ENCODE measurements around the gene ELMO1.

The ELMO1 gene

GRCh38 chr7:36971515-36972139 lies 477.0 kb downstream of the ELMO1 start:
- no peak for DNase-seq (ENCODE audit: low spot score)

GRCh38 chr7:36970551-36971514 lies 477.8 kb downstream of the ELMO1 start:
- no peak for DNase-seq (ENCODE audit: low spot score)

DNA sequence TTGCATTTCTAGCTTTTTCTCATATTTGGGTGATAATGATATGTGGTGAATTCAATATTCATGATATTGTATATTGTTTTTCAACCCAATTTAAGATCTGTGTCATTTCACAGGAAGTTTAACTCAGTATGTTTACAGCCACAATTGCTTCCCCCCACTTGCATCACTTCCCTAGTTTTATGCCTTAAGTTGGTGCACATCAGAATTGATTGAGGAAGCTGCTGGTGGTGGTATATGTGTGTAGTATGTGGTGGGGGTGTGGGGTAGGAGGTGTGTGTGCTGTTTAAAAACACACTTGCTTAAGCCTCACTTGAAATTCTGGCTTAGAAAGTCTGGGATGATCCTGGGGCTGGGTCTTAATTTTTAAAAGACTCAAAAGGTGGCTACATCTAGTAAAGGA lies 479.3 kb downstream of the ELMO1 start:
- no peak for DNase-seq (ENCODE audit: low spot score)

GRCh38 chr7:36967387-36967786 lies 481.3 kb downstream of the ELMO1 start:
- peak; percentile 73 for DNase-seq (ENCODE audit: low spot score)

DNA sequence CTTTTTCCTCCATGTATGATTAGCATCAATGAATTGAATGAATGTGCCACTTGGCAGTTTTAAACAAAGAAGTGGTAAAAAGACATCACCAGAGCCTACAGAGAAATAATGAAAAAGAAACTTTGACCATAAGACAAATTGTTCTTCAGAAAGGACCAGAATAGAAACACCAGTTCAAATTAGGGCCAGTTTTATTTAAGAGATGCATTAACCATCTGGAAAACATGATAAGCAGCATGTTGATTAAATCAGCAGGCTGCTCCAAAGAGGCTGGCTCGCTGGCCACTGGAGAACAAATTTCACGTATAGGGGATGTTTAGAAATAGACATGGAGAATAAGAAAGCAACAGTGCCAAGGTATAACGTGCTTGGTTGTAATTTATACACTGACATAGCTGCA lies 482.0 kb downstream of the ELMO1 start:
- DNase-seq (ENCODE audit: low spot score), result no peak

DNA sequence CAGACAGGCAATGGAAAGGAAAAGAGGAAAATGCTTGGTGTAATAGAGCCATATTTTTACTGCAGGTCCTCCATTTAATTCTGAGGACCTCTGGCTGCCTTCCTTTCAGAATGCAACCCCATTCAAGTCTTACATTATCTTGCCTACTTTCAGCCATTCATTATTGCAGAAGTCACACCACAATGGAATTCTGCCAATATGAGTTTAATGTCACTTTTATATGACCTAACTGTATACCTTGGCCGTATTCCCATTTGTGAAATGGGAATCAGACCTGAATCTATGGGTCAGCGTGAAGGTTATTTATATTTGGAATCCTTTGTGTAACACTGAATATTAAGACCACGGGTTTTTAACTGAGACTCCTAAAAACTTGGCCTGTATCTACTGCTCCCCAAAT lies 482.6 kb downstream of the ELMO1 start:
- DNase-seq (ENCODE audit: low spot score), result no peak

DNA sequence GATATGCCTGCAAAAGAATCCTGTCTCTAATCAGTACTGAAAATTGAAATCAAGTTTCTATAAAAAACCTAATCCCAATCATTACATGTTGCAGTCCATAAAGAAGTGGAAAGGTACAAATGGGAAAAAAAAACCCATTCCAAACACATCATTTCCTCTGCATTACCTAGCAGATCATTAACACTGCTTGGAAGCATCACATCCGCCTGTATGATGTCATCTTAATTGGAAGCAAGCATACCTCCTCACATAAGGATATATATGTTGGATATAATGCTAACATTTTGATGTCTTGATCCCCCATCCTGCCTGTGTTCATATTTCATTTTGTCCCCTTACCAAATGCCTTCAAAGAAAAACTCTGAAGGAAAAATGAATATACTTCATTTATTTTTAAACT lies 483.0 kb downstream of the ELMO1 start:
- DNase-seq (ENCODE audit: low spot score), result no peak

GRCh38 chr7:36964297-36964696 lies 484.4 kb downstream of the ELMO1 start:
- DNase-seq (ENCODE audit: low spot score), result no peak

- DNase-seq (ENCODE audit: low spot score), result no peak
Observed at GRCh38 chr7:36962367-36962766, 486.3 kb downstream of the ELMO1 start.

DNA sequence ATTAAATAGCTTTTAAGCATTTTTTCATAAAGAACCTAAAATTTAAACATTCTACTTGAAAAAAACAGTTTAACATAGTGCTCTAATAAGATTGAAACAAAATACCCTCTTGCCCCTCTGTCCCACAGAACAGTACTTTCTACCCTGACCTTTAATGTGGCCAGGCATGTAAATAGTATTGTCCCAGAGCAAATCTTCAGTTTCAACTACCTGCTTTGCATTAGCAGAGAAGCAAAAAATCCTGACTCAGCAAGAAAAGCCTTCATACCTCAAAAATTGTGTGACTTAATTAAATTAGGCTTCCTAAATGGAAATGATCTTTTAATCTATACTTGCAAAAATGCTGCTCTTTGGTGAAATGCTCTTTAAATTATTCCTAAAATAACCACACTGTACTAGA lies 487.0 kb downstream of the ELMO1 start:
- DNase-seq (ENCODE audit: low spot score), result no peak

DNA sequence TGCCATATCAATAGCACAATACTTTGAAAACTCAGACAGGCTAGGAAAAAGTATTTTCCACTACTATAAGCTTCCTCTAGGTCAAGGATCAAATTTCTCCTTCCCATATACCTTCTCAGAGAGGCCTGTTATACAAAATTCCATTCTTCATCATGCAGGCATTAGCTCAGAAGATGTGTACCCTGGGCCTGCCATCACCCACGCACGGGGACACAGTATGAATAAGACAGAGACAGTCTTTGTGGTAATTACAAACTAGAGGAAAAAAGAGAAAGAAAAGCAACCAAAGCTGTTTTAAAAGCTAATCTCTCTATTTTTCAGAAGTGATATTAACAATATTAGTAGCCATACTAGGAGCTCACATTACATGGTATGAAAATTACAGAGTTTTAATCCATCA lies 487.6 kb downstream of the ELMO1 start:
- no peak for DNase-seq (ENCODE audit: low spot score)

DNA sequence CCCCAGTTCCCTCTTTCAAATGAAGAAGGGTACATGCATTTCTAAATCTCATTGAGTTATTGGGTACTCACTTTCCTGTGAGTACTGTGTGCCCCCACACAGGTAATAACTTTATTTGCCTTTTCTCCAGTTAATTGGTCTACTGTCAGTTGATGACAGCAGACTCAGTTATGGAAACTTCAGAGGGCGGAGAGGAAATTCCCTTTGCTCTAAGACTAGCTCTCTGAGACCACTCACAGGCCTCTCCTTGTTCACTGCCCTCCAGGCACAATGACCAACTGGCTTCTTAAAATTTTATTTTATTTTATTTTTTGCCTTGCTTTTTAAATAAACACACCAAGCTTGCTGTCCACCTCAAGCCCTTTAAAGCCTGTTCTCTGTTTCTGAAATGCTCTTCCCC lies 488.6 kb downstream of the ELMO1 start:
- no peak for DNase-seq (ENCODE audit: low spot score)

GRCh38 chr7:36958111-36958733 lies 490.4 kb downstream of the ELMO1 start:
- no peak for DNase-seq (ENCODE audit: low spot score)

DNA sequence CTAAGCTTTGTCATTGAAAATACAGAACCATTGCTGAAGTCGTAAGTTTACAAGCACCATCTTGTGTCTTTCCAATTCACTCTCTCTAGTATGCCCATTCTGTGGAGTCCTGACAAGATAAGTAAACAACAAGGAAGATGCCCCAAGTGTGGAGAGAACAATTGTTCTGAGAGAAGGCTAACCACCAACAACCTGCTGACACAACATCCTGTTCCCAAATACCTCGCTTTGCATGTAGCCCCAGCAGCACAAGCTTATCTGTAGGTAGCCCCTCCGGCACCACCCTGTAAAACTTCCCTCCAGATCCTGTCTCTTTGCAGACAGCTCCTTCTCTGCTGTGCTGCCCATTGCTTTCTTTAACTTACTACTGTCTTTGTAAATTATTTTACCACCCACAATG lies 491.0 kb downstream of the ELMO1 start:
- DNase-seq (ENCODE audit: low spot score), result no peak

- DNase-seq (ENCODE audit: low spot score), result no peak
Observed at GRCh38 chr7:36956814-36957213, 491.9 kb downstream of the ELMO1 start.

- DNase-seq (ENCODE audit: low spot score), result no peak
Observed at GRCh38 chr7:36955456-36956129, 493.1 kb downstream of the ELMO1 start.

DNA sequence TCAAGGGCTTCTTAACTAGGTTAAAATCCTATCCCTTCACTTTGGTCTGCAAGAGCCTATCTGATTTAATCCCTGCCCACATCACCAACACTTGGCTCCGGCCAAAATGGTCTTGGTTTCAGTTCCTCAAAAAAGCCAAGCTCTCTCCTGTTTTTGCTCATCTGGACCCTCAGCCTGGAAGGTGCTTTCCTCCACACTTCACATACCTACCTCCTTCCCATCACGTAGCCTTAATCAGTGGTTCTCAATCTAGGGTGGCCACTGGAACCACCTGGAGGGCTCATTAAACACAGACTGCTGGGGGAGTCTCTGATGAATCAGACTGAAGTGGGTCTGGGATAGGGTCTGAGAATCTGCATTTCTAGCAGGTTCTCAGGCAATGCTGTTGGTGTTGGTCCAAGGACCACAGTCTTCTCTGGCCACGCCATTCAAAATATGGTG lies 497.4 kb downstream of the ELMO1 start:
- no peak for DNase-seq (ENCODE audit: low spot score)

DNA sequence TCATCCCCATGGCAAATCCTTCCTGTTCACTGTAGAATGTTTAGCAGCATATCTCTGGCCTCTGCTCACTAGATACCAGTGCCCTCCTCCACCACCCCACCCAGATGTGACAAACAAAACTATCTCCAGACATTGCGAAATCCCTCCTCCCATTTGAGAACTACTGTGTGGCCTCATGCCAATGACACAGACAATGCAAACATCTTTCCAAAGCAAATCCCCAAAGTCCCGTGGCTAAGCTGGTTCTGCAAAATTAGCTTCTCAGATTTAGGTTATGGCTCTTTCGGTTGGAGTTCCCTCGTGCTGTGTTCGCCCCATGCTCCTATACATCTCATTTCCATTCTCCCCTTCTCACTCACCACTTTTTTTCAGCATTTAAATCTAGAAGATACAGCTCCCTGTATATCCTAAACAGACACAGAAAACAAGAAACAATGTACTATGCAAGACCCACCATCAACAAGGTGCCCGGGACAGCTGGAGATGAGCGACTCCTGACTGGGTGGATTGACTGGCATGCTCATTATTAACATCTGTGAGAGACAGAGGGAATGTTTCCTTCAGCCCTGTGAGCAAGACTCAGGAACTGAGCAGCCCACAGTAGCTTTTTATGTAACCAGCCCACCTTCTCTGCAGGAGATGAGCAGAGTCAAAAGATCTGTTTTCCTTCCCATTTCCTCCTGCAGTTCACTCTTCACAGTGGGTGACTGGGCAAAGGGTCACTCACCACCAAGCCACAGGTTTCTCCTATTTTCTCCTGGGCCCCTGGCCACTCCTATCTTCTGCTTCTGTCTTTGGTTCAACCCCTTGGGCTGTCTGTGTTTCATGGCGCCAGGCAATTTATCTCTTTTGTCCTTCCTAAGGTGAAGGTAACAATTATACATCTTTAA lies 498.7 kb downstream of the ELMO1 start:
- DNase-seq (ENCODE audit: low spot score), result no peak

DNA sequence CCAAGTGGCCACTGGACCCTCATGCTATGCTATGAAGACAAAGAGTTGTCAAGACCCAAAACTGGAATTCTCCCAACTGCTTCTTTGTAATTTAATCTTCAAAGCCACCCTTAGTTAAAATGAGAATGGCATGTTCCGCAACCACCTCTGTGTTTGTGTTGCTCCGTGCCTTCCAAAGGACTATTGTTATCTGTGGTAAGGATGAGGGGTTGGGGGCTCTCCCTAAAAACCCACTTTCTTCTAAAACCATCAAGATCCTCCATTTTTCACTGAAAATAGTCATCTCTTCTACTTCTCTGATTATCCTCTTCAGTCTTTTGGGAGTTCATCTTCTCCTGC lies 502.3 kb downstream of the ELMO1 start:
- no peak for DNase-seq (ENCODE audit: low spot score)

- no peak for DNase-seq (ENCODE audit: low spot score)
Observed at GRCh38 chr7:36945612-36946400, 502.9 kb downstream of the ELMO1 start.

DNA sequence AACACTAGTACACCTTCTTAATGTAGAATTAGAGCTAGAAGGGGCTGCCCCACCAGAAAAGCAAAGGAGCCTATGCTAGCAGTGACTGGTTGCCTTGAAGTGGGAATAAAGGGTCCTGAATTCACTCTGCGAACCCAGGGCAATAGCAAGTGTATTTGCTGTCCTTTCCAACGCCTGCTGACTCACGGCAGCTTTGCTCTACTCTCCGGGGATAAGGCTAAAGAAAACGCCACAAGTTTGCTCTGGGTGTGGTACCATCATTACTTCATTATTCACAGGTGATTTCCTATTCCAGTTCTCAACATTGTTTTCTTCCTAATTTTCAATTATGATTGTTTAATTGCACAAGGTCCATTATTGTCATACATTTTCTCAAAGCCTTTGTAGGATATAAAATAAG lies 503.8 kb downstream of the ELMO1 start:
- DNase-seq (ENCODE audit: low spot score), result no peak
